K562 (cell line): ENCODE measurements around the gene SIGLEC11. TPM values are rescaled to one million over a fixed set of nuclear protein-coding genes. Genes with fewer than 3 reads are reported as not detected.

Experiments
- ATAC-seq: fragments of 200-7000 bp; cut with Tn5 transposase; 3 replicates; pipeline ENCODE4 v1.9.1; 2020; ENCODE audit warnings: moderate library complexity
- BruUV-seq: library from RNA; stranded (reverse); fragments of 400-500 nt; replicated peaks from 2 replicates; lab custom pipeline; 2021; lab: Mats Ljungman, UMichigan
- CTCF ChIA-PET: fragments of 300-600 bp; formaldehyde crosslinking; extraction: SDS; loops from one replicate; lab custom pipeline; 2021; ENCODE audit warnings: low intra/inter-chr PET ratio; lab: Yijun Ruan, JAX
- POLR2A ChIA-PET: fragments of 300-600, 350-650 bp; sonication (Branson Sonifier 250); formaldehyde crosslinking; extraction: SDS; loops from one replicate; lab custom pipeline; 2021; ENCODE audit warnings: antibody characterized with exemption, inconsistent platforms; lab: Yijun Ruan, JAX
- DNase-seq, 4 experiments: peaks; one replicate each; pipeline versions ENCODE4 v3.0.0 to v3.0.0-alpha.2; 2011 to 2018; ENCODE audit warnings: low spot score in 3 of 4, mixed read lengths in 3 of 4; ENCODE audit errors: extremely low read depth in 1 of 4
- FAIRE-seq: peaks from 2 replicates; lab custom pipeline; 2011; peaks lifted over from hg19 to GRCh38; lab: Jason Lieb, UNC
- H2AFZ ChIP-seq: 2 replicates; pipeline ENCODE4 v1.6.0; 2011; ENCODE audit warnings: low read depth, low read length, control low read depth, inconsistent platforms
- H3K27ac ChIP-seq: fragments of 200-600 bp; 3 replicates; pipeline ENCODE4 v1.8.0; 2011; ENCODE audit warnings: low read depth, mild to moderate bottlenecking, control low read depth, inconsistent platforms, low read length, moderate library complexity, mixed read lengths; ENCODE audit errors: extremely low read depth
- H3K27me3 ChIP-seq, 2 experiments: fragments of 300-600 bp in 1 of 2; 2 replicates in 1 of 2; 3 replicates in 1 of 2; pipeline versions ENCODE4 v1.6.0 to v1.8.0; 2011; ENCODE audit warnings: inconsistent platforms in 2 of 2, low read length in 2 of 2, mild to moderate bottlenecking in 1 of 2, mixed read lengths in 1 of 2, moderate library complexity in 1 of 2; ENCODE audit not compliant: control insufficient read depth in 2 of 2, insufficient read depth in 2 of 2
- H3K36me3 ChIP-seq: fragments of 300-600 bp; 3 replicates; pipeline ENCODE4 v1.8.0; 2011; ENCODE audit warnings: mild to moderate bottlenecking, low read length, inconsistent platforms; ENCODE audit not compliant: control insufficient read depth, insufficient read depth
- H3K4me1 ChIP-seq, 2 experiments: fragments of 200-600 bp in 1 of 2; replicated peaks in 1 of 2; 2 replicates in 1 of 2; 3 replicates in 1 of 2; pipeline versions ENCODE4 v1.5.1 to v1.8.0; 2011; ENCODE audit warnings: inconsistent platforms in 2 of 2, low read length in 2 of 2, mild to moderate bottlenecking in 1 of 2, mixed read lengths in 1 of 2, moderate library complexity in 1 of 2; ENCODE audit not compliant: control insufficient read depth in 2 of 2, insufficient read depth in 2 of 2
- H3K4me2 ChIP-seq: 2 replicates; pipeline ENCODE4 v1.6.1; 2011; ENCODE audit warnings: low read length, control low read depth, inconsistent platforms, mixed read lengths; ENCODE audit not compliant: insufficient read depth
- H3K4me3 ChIP-seq: fragments of 200-600 bp; sonication (generic), shearing (Covaris generic); 2 replicates; pipeline ENCODE4 v1.5.1; 2016; ENCODE audit warnings: control low read depth, inconsistent platforms
- H3K79me2 ChIP-seq: fragments of 200-600 bp; 3 replicates; pipeline ENCODE4 v1.8.0; 2011; ENCODE audit warnings: low read length, inconsistent platforms; ENCODE audit not compliant: control insufficient read depth, insufficient read depth
- H3K9ac ChIP-seq, 2 experiments: 2 replicates each; pipeline versions ENCODE4 v1.6.0 to v1.6.1; 2011; ENCODE audit warnings: low read depth in 2 of 2, low read length in 2 of 2, control low read depth in 1 of 2, inconsistent platforms in 1 of 2, mild to moderate bottlenecking in 1 of 2, mixed read lengths in 1 of 2; ENCODE audit not compliant: insufficient read depth in 1 of 2
- H3K9me1 ChIP-seq: one replicate; pipeline ENCODE4 v1.6.0; 2011; ENCODE audit warnings: inconsistent platforms, mild to moderate bottlenecking, low read length, moderate library complexity; ENCODE audit not compliant: control insufficient read depth, insufficient read depth
- H3K9me3 ChIP-seq: replicated peaks from 2 replicates; pipeline ENCODE4 v1.5.1; 2011; ENCODE audit warnings: low read depth, low read length, inconsistent platforms; ENCODE audit not compliant: control insufficient read depth, insufficient read depth
- H4K20me1 ChIP-seq: replicated peaks from 2 replicates; pipeline ENCODE4 v1.6.1; 2011; ENCODE audit warnings: low read length, inconsistent platforms, mixed read lengths; ENCODE audit not compliant: control insufficient read depth, insufficient read depth
- CTBP1 ChIP-seq: fragments of 450-650 bp; IDR thresholded peaks from 2 replicates; pipeline ENCODE4 v1.6.1; 2016; ENCODE audit warnings: borderline replicate concordance
- FIP1L1 ChIP-seq: fragments of 200-400 bp; formaldehyde crosslinking; IDR thresholded peaks from 2 replicates; pipeline ENCODE4 v1.6.1; 2018; ENCODE audit warnings: mild to moderate bottlenecking, low read depth, low read length; ENCODE audit not compliant: poor library complexity, severe bottlenecking
- GABPB1 ChIP-seq: sonication (generic); formaldehyde crosslinking; IDR thresholded peaks from 2 replicates; pipeline ENCODE4 v1.8.0; 2022; ENCODE audit warnings: mild to moderate bottlenecking, missing genetic modification reagents
- HIVEP1 ChIP-seq: fragments of 250-450 bp; sonication (Bioruptor Pico); IDR thresholded peaks from 2 replicates; pipeline ENCODE4 v1.4.0; 2020; ENCODE audit warnings: mild to moderate bottlenecking
- HNRNPL ChIP-seq: fragments of 200-400 bp; formaldehyde crosslinking; IDR thresholded peaks from 2 replicates; pipeline ENCODE4 v1.6.1; 2017; ENCODE audit warnings: low read depth, mild to moderate bottlenecking, low read length
- HNRNPLL ChIP-seq: fragments of 200-400 bp; formaldehyde crosslinking; IDR thresholded peaks from 2 replicates; pipeline ENCODE4 v1.6.1; 2017; ENCODE audit warnings: low read length, low read depth, mild to moderate bottlenecking; ENCODE audit not compliant: poor library complexity, severe bottlenecking
- MYBL2 ChIP-seq, 2 experiments: fragments of 450-650 bp in 1 of 2; sonication (generic) in 1 of 2; formaldehyde crosslinking in 1 of 2; IDR thresholded peaks; 2 replicates each; pipeline versions ENCODE4 v1.6.1 to v1.8.1; 2017 to 2022; ENCODE audit warnings: borderline replicate concordance in 1 of 2, inconsistent platforms in 1 of 2, low read depth in 1 of 2, mild to moderate bottlenecking in 1 of 2, missing genetic modification reagents in 1 of 2, moderate library complexity in 1 of 2
- SMARCA5 ChIP-seq: fragments of 450-650 bp; IDR thresholded peaks from 2 replicates; pipeline ENCODE4 v1.6.1; 2016
- SREBF2 ChIP-seq: sonication (generic); formaldehyde crosslinking; IDR thresholded peaks from 2 replicates; pipeline ENCODE4 v1.4.0; 2020; ENCODE audit warnings: mild to moderate bottlenecking, missing genetic modification reagents
- WGBS: fragments of 100-300 bp; shearing (Covaris generic); methylation state at CpG from one replicate; pipeline ENCODE4 v1.1.6; 2016; ENCODE audit warnings: low coverage, mixed read lengths; ENCODE audit not compliant: insufficient coverage; ENCODE audit errors: missing lambda C conversion rate; 5-methylcytosine and 5-hydroxymethylcytosine counted together
- in situ Hi-C: fragments of 300-500 bp; cut with MboI; formaldehyde crosslinking; loops from 4 replicates; pipeline ENCODE4 v1.15.0; 2018; ENCODE audit warnings: inconsistent platforms, mixed read lengths
- intact Hi-C: fragments of 100-400 bp; cut with micrococcal nuclease; formaldehyde crosslinking; loops from 2 replicates; pipeline ENCODE4 v1.14.2; 2022
- polyA plus RNA-seq, 8 experiments: library from polyadenylated mRNA; depleted of rRNA in 4 of 8; stranded (reverse) in 5 of 8; unstranded in 3 of 8; fragments of >200 nt; fragmentation: Nextera tagmentation in 2 of 8; fragmentation: Illumina TruSeq in 1 of 8; extraction: Ambion mirVana in 2 of 8; extraction: Trizol in 1 of 8; gene quantifications; 2 replicates each; pipeline versions ENCODE4 v1.2.1 to v1.2.3, GENCODE V29; 2011 to 2014; ENCODE audit warnings: inconsistent platforms in 1 of 8, missing spikeins in 1 of 8
- total RNA-seq, 7 experiments: library from RNA; depleted of rRNA in 6 of 7; stranded (reverse); fragments of >200 nt in 6 of 7; fragmentation: Illumina TruSeq in 2 of 7; extraction: Trizol in 2 of 7; gene quantifications; 2 replicates each; pipeline versions ENCODE4 v1.2.1 to v1.2.3, GENCODE V29; 2011 to 2021; ENCODE audit warnings: low replicate concordance in 1 of 7

The SIGLEC11 gene
- total and polyA plus RNA-seq, 9 of the 15 experiments (the other 6 are each of a cell fraction or from before 2014, with no cell fraction given) = not detected

DNA sequence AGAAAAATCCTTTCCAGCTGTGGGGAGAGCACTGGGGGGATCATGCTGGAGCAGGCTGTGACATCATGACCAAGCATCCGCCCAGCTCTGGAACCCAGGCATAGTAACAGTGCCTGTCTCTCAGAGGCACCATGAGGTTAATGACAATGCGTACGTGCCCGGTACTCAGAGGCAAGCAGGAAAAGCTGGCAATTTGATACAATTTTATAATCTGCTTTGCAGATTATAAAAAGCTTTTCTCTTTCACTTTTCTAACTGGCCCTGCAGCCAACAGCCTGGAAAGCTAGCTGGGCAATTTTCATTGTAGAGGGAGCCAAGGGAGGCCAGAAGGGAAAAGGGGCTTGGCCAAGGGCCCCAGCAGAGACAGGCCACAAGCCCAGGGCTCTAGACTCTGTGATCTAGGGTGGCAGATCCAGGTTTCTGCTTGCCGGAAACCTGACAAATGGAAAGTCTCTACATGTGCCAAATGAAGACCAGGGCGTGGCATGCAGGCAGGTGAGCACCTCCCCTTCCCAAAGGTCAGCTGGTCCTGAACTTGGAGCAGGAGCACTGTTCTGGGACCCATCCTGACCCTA is 41.5 kb upstream of the SIGLEC11 start:
- Histone ChIP-seq H3K4me1 (peaks cover 8 to 17% of the 10 kb centered on the region in 2 experiments), H3K4me2 (no peak overlapping the region), H4K20me1 (no peaks in the 10 kb centered on the region), H3K9ac (peak overlapping the region in 1 of 2 experiments; percentile 53; a peak in 2 of 4 replicates), H3K27ac (no peak overlapping the region), H3K79me2 (no peaks in the 10 kb centered on the region; the same call in 2 of the 3 replicates), H3K36me3 (peaks cover 78% of the 10 kb centered on the region; the same call in 2 of the 3 replicates), H3K9me1 (peaks cover 9% of the 10 kb centered on the region), H3K27me3 (no peaks in the 10 kb centered on the region), H3K4me3 (no peak overlapping the region), H2AFZ (no peak overlapping the region), H3K9me3 (no peaks in the 10 kb centered on the region)
- in situ Hi-C loops = no loop called here
- DNase-seq (no peak), FAIRE-seq (no peak), ATAC-seq (no peak)
- 89% methylated on average over 6 of the region's 6 CpGs for WGBS
- POLR2A ChIA-PET = interaction anchor here (0.6 to 2.3 kb wide), 4 partner anchors 9 to 46 kb away, joined by 3 to 10 read pairs (median 4); no protein-coding TSS in a partner anchor
- TF ChIP-seq MYBL2 (IDR thresholded peaks at IDR 0.05; ENCODE audit: low read depth) (no peak), MYBL2 (CRISPR knock-in tag; IDR thresholded peaks at IDR 0.05; ENCODE audit: borderline replicate concordance) (no peak), HIVEP1 (CRISPR knock-in tag) (no peak), SREBF2 (no peak), GABPB1 (no peak), HNRNPL (no peak), SMARCA5 (no peak), FIP1L1 (no peak), HNRNPLL (no peak), CTBP1 (no peak)
- intact Hi-C loops = no loop called here
- CTCF ChIA-PET = interaction anchor here (0.6 kb wide), 1 partner anchor 55 kb away, joined by 3 read pairs; no protein-coding TSS in a partner anchor
- no TSS peak for BruUV-seq
